Esophagus squamous epithelium (tissue), 5 donors: Measurements from ENCODE around the gene MPEG1. TPM values are rescaled to one million over a fixed set of nuclear protein-coding genes. Genes with fewer than 3 reads are reported as not detected.

ENCODE experiments used
- DNase-seq: peaks from one replicate; lab custom pipeline; 2025; lab: John Stamatoyannopoulos, UW
- H3K27ac ChIP-seq, 4 donors: fragments of 200-600 bp; sonication (generic); one replicate each; pipeline ENCODE4 v1.5.1; 2016 to 2019; ENCODE audit warnings: mild to moderate bottlenecking in 1 of 4
- H3K27me3 ChIP-seq, 4 donors: fragments of 200-600 bp; sonication (generic); 1 replicate in 3 of 4; 2 replicates in 1 of 4; pipeline versions ENCODE4 v1.5.1 to v1.6.0; 2017 to 2021; ENCODE audit warnings: antibody characterized with exemption in 1 of 4
- H3K36me3 ChIP-seq, 3 donors: fragments of 200-600 bp; sonication (generic); one replicate each; pipeline ENCODE4 v1.5.1; 2016 to 2019
- H3K4me1 ChIP-seq, 3 donors: fragments of 200-600 bp; sonication (generic); one replicate each; pipeline ENCODE4 v1.5.1; 2017 to 2019
- H3K4me3 ChIP-seq, 4 donors: fragments of 200-600 bp; sonication (generic); 1 replicate in 3 of 4; 2 replicates in 1 of 4; pipeline ENCODE4 v1.5.1; 2016 to 2019; ENCODE audit warnings: mild to moderate bottlenecking in 2 of 4, moderate library complexity in 1 of 4
- H3K9me3 ChIP-seq, 3 donors: fragments of 200-600 bp; sonication (generic); one replicate each; pipeline ENCODE4 v1.5.1; 2016 to 2019
- CTCF ChIP-seq, 6 experiments: fragments of 450-650 bp in 4 of 6; fragments of 200-600 bp in 2 of 6; sonication (generic) in 2 of 6; IDR thresholded peaks; one replicate each; pipeline ENCODE4 v1.5.1; 2016 to 2019; ENCODE audit warnings: antibody characterized with exemption in 6 of 6, mild to moderate bottlenecking in 4 of 6, moderate library complexity in 4 of 6
- POLR2A ChIP-seq, 4 donors: fragments of 450-650 bp; IDR thresholded peaks; one replicate each; pipeline ENCODE4 v1.6.1; 2017; ENCODE audit warnings: antibody characterized with exemption in 4 of 4, mild to moderate bottlenecking in 4 of 4, moderate library complexity in 3 of 4
- WGBS, 2 donors: methylation state at CpG; one replicate each; pipeline ENCODE4 v1.1.5; 2018; 5-methylcytosine and 5-hydroxymethylcytosine counted together
- intact Hi-C: fragments of 100-400 bp; cut with DNase I; formaldehyde crosslinking; loops from one replicate; pipeline ENCODE4 v1.15.0; 2022
- total RNA-seq, 4 donors: library from RNA; depleted of rRNA; stranded (reverse); fragments of >200 nt; gene quantifications; one replicate each; pipeline ENCODE4 v1.1.0, GENCODE V29; 2016
- donor health status: DM: yes; HTN: yes; CAD: no.

MPEG1 gene
- total RNA-seq, 4 donors from 2014 or later, result 0.04 to 19.5 (median 5.1) TPM

GRCh38 chr11:59187035-59187434 is 25.7 kb downstream of the MPEG1 start:
- no peak for DNase-seq
- H3K4me3 ChIP-seq, result no peak overlapping the region
- H3K27ac ChIP-seq, result peak overlapping the region in 3 of 4 donors; percentile 23 to 75 (median 27)
- intact Hi-C loops, result no loop called here
- TF ChIP-seq POLR2A (IDR thresholded peaks at IDR 0.05) (no peak), CTCF (IDR thresholded peaks at IDR 0.05) (no peak)
- H3K9me3 ChIP-seq, result no peaks in the 10 kb centered on the region
- WGBS, 2 donors, result 60 to 81% methylated on average over 3 of the region's 3 CpGs
- H3K27me3 ChIP-seq, result no peaks in the 10 kb centered on the region
- peaks cover 0 to 79% (median 53%) of the 10 kb centered on the region in 3 donors for H3K4me1 ChIP-seq
- H3K36me3 ChIP-seq, result peaks cover 0 to 39% (median 1%) of the 10 kb centered on the region in 3 donors

GRCh38 chr11:59186130-59186594 is 26.6 kb downstream of the MPEG1 start:
- no peak overlapping the region for H3K4me3 ChIP-seq
- 45 to 65% methylated on average over 3 to 5 of the region's 5 CpGs for WGBS, 2 donors
- H3K27me3 ChIP-seq, result no peaks in the 10 kb centered on the region
- no peak for DNase-seq
- H3K4me1 ChIP-seq, result peaks cover 0 to 79% (median 53%) of the 10 kb centered on the region in 3 donors
- H3K36me3 ChIP-seq, result peaks cover 0 to 39% (median 0%) of the 10 kb centered on the region in 3 donors
- no peaks in the 10 kb centered on the region for H3K9me3 ChIP-seq
- intact Hi-C loops, result no loop called here
- peak overlapping the region in 3 of 4 donors; percentile 23 to 75 (median 27) for H3K27ac ChIP-seq
- TF ChIP-seq POLR2A (IDR thresholded peaks at IDR 0.05), result no peak
- peak; percentile 49 to 76 (median 60) for TF ChIP-seq CTCF (IDR thresholded peaks at IDR 0.05)

GRCh38 chr11:59185386-59185945 is 27.3 kb downstream of the MPEG1 start:
- intact Hi-C loops, result no loop called here
- H3K27me3 ChIP-seq, result no peaks in the 10 kb centered on the region
- H3K36me3 ChIP-seq, result peaks cover 0 to 36% (median 0%) of the 10 kb centered on the region in 3 donors
- peaks cover 0 to 78% (median 52%) of the 10 kb centered on the region in 3 donors for H3K4me1 ChIP-seq
- DNase-seq, result no peak
- WGBS, 2 donors, result 63 to 84% methylated on average over 1 to 5 of the region's 5 CpGs
- no peak for TF ChIP-seq CTCF (IDR thresholded peaks at IDR 0.05)
- no peak for TF ChIP-seq POLR2A (IDR thresholded peaks at IDR 0.05)
- H3K27ac ChIP-seq, result peak overlapping the region in 3 of 4 donors; percentile 13 to 75 (median 23)
- H3K9me3 ChIP-seq, result no peaks in the 10 kb centered on the region
- no peak overlapping the region for H3K4me3 ChIP-seq

GRCh38 chr11:59184691-59185339 is 27.9 kb downstream of the MPEG1 start:
- DNase-seq, result no peak
- intact Hi-C loops, result no loop called here

More at GRCh38 chr11:59184691-59185339, 27.9 kb downstream of the MPEG1 start:
- Histone ChIP-seq H3K9me3 (no peaks in the 10 kb centered on the region), H3K27me3 (no peaks in the 10 kb centered on the region), H3K4me3 (no peak overlapping the region), H3K36me3 (peaks cover 0 to 31% (median 0%) of the 10 kb centered on the region in 3 donors), H3K4me1 (peaks cover 0 to 72% (median 47%) of the 10 kb centered on the region in 3 donors), H3K27ac (peak overlapping the region in 3 of 4 donors; percentile 1 to 75 (median 17))
- WGBS, 2 donors, result 62 to 80% methylated on average over 7 of the region's 9 CpGs
- no peak for TF ChIP-seq CTCF (IDR thresholded peaks at IDR 0.05)
